NCI-H226 (cell line): Measurements from ENCODE around the gene OR51B4.
"Not testable (repeated sequence)": the region's sequence is repeated elsewhere in the genome, so short reads cannot be mapped to it uniquely, and the experiment has no call there.

ENCODE experiments used
- DNase-seq: peaks from one replicate; pipeline ENCODE4 v3.0.0-alpha.2; 2015

The OR51B4 gene

DNA sequence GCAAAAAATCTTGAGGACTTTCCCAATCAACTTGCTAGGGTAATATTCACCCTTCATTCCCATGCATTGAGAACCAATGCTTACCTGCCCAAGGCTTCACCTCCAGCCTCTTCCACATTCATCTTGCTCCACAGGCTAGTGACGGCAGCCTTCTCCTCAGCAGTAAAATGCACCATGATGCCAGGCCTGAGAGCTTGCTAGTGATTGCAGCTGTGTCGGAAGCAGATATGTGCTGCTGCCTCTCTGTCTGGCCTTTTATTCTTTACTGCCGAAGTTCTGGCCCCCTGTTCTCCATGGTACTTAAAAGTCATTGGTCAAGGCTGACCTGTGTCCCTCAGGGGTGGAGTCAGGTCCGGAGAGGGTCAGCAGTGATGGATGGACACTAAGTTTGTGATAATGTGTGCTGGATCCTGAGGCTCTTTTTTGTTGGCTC lies 32.0 kb downstream of the OR51B4 start, which contains the start of gene HBE1:
HBE1 (minus strand) TSS at position 231 of the 433 bp plus-strand sequence; CDS start at position 176, 55 bp downstream.
- DNase-seq, result no peak

DNA sequence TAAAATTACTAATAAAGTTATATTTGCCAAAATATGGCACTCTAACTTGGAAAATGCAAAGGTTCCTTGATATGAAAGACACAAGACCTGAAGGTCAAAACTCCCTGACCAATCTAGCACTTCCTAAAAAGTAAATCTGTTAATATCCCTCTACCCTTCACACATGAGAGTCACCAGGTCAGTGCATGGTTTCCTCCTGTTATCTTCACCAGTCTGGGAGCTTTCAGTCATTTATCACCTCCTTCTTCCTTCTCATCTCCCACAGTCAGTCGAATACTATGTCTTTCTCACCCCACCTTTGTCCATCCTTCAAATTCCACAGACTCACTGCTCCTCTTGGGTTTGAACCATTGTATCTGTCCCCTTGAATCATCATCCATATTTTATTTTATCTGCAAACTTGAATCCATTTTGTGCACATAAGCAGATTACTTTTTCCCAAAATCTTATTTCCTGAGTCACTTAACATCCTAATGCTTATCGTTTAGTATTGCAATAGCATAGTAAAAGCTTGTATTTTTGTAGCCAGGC lies 34.6 kb downstream of the OR51B4 start:
- DNase-seq, result no peak

DNA sequence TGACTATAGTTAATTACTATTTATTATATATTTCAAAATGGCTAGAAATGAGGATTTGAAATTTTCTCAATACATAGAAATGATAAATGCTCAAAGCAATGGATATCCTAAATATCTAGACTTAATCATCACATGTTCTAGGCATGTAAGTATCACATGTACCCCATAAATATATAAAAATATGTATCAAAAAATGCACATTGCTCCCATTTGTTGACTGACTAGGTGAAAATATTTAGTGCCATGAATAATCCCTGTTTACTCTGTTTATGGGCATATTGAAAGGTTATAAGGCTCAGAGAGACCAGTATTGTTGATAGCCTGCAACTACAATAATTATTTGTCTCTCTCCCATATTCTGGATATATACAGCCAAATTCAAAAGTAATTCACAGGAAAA lies 35.1 kb downstream of the OR51B4 start:
- no peak for DNase-seq

DNA sequence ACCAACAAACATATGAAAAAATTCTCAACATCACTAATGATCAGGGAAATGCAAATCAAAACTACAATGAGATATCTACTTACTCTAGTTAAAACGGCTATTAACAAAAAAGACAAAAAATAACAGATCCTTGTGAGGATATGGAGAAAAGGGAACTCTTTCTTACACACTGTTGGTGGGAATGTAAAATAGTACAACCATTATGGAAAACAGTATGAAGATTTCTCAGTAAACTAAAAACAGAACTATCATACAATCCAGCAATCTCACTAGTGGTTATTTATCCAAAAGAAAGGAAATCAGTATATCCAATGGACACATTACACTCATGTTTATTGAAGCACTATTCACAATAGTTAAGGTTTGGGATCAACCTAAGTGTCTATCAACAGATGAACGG lies 35.9 kb downstream of the OR51B4 start:
- DNase-seq, result no peak

DNA sequence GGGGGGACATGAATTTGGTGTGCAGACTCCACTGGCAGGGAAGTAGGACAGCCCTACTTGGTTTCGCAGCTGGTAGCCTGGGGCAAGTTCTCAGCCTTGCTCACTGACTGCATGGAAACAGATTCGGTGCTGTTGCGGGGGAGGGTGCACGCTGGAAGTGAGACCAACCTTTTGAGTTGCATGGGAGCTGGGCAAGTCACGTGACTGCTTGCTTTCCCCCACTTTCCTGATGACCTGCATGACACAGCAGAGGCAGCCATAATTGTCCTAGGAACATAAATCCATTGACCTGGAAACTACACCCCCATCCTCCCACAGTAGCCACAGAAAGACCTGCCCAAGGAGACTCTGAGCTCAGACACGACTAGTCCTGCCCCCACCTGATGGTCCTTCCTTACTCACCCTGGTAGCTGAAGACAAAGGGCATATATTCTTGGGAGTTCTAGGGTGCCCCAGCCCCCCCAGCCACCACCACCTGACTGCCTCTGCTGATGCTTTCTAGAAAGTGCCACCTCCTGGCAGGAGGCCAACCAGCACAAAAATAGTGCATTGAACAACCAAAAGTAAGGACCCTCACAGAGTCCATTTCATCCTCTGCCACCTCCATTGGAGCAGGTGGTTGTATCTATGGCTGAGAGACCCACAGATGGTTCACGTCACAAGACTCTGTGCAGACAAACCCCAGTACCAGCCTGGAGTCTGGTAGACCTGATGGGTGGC lies 43.0 kb downstream of the OR51B4 start:
- DNase-seq, result no peak

DNA sequence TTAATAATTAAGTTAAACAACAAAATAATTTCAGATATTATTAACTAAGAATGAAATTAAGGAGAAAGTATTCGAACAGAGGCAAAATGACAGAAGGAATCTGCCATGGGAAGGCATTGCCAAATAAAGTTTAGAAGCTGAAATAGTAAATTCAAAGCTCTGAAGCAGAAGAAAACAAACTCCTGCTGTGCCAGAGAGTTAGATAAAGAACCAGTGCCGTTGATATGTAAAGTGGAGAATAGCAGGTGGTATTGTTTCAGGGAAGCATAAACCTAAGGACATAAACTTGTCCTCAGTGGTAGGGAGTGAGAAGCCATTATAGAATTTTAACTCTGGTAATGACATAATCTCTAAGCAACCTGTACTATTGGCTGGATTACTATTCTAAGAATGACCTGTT lies 44.5 kb downstream of the OR51B4 start:
- DNase-seq, result no peak

DNA sequence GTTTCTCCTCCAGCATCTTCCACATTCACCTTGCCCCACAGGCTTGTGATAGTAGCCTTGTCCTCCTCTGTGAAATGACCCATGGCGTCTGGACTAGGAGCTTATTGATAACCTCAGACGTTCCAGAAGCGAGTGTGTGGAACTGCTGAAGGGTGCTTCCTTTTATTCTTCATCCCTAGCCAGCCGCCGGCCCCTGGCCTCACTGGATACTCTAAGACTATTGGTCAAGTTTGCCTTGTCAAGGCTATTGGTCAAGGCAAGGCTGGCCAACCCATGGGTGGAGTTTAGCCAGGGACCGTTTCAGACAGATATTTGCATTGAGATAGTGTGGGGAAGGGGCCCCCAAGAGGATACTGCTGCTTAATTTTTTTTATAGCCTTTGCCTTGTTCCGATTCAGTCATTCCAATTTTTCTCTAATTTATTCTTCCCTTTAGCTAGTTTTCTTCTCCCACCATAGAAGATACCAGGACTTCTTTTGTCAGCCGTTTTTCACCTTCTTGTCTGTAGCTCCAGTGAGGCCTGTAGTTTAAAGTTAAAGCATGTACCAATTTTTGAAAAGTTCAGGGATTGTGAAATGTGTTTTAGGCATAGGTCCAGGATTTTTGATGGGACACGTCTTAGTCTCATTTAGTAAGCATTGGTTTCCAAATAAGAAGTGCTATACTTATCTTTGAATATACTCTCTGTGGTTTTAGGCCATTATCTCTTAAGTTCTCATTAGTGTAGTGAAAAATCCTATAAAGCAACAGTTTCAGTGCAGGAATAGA lies 46.9 kb downstream of the OR51B4 start, which contains the start of gene HBG2:
HBG2 (minus strand) TSS at position 136 of the 768 bp plus-strand sequence; CDS start at position 83, 53 bp downstream.
- not testable (repeated sequence) for DNase-seq

DNA sequence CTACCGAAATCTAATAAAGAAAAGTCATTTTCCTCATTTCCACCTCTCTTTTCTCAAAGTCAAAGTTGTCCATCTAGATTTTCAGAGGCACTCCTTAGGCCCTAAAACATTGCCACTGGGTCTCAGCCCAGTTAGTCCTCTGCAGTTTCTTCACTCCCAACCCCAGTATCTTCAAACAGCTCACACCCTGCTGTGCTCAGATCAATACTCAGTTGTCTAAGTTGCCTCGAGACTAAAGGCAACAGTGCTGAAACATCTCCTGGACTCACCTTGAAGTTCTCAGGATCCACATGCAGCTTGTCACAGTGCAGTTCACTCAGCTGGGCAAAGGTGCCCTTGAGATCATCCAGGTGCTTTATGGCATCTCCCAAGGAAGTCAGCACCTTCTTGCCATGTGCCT lies 47.7 kb downstream of the OR51B4 start:
- not testable (repeated sequence) for DNase-seq

DNA sequence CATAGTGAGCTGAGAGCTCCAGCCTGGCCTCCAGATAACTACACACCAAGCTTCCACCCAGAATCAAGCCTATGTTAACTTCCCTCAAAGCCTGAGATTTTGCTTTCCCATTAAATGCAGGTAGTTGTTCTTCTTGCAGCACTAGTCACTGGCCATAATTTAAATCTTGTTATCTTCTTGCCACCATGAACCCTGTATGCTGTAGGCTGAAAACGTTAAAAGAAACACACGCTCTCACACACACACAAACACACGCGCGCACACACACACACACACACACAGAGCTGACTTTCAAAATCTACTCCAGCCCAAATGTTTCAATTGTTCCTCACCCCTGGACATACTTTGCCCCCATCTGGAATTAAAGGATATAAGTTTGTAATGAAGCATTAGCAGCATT lies 48.3 kb downstream of the OR51B4 start:
- DNase-seq, result not testable (repeated sequence)

DNA sequence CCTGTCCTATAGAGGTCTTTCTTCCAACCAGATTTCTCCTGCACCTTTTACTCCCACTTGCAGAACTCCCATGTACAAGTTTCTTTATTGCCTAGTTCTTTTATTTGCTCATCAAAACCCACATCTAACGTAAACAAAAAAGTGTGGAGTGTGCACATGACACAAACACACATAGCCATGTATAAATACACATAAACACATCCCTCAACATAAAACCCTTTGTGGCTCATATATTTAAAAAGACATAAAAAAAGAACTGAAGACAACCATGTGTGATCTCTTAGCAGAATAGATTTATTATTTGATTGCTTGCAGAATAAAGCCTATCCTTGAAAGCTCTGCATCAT lies 48.9 kb downstream of the OR51B4 start:
- DNase-seq, result no peak

DNA sequence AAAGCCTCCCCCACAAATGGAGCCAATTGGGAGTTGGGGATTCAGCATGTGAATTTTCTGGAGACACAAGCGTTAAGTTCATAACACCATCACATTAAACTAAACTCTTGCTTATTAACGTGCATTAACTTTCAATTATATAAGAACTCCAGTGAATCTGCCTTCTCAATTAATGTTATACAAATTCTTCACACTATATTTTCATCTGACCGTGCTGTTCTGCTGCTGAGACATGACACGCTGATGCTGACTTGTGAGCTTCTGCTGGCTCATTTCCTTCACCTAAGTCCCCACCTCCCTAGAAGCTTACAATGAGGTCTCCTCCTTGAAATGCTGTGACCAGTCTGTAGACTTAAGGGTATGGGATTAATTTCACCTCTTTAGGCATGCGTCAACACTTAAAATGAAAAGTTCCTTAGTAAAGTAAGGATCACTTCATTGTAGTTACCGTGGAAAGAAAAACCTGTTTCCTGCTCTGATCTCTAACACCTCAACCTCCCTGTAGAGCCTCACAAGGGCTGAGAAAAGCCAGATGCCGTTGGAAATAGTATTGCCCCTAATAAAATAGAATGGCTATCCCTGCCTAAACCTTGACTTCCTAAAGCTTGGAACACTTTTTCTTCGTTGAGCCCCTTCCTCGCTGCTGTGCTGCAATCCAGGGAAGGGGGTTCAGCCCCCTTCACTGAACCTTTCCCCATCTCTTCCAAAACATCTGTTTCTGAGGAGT lies 49.4 kb downstream of the OR51B4 start:
- no peak for DNase-seq

DNA sequence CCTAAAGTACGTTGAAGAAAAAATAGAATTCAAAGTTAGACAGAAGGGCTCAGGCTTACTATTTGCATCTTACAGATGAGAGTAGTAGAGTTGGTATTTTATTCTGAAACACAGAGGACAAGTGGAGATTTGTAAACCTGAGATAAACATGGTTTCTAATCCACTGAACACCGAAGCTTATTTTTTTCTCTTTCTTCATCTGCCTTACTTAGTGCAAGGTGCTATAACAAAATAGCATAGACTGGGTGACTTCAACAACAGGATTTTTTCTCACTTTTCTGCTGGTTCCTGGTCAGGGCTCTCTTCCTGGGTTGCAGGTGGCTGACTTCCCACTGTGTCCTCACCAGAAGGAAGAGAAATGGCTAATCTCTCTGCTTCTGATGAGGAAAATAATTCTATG lies 50.0 kb downstream of the OR51B4 start:
- DNase-seq, result no peak
